ENCODE results near the gene PITRM1.

- TF ChIP-seq, protein P1, sequence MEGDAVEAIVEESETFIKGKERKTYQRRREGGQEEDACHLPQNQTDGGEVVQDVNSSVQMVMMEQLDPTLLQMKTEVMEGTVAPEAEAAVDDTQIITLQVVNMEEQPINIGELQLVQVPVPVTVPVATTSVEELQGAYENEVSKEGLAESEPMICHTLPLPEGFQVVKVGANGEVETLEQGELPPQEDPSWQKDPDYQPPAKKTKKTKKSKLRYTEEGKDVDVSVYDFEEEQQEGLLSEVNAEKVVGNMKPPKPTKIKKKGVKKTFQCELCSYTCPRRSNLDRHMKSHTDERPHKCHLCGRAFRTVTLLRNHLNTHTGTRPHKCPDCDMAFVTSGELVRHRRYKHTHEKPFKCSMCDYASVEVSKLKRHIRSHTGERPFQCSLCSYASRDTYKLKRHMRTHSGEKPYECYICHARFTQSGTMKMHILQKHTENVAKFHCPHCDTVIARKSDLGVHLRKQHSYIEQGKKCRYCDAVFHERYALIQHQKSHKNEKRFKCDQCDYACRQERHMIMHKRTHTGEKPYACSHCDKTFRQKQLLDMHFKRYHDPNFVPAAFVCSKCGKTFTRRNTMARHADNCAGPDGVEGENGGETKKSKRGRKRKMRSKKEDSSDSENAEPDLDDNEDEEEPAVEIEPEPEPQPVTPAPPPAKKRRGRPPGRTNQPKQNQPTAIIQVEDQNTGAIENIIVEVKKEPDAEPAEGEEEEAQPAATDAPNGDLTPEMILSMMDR (conservative IDR thresholded peaks at IDR 0.05) = no peak
- TF ChIP-seq ZFX (IDR thresholded peaks at IDR 0.05) = no peak
Observed at GRCh38 chr10:3127921-3128320, 44.7 kb downstream of the PITRM1 start.
